NCI-H748 (cell line): ENCODE results near the gene ARFIP1.
"Not testable (repeated sequence)": the region's sequence is repeated elsewhere in the genome, so short reads cannot be mapped to it uniquely, and the experiment has no call there.

Source experiments
- DNase-seq: peaks from one replicate; lab custom pipeline; 2025; ENCODE audit not compliant: unreplicated experiment; lab: John Stamatoyannopoulos, UW

The ARFIP1 gene, protein sequence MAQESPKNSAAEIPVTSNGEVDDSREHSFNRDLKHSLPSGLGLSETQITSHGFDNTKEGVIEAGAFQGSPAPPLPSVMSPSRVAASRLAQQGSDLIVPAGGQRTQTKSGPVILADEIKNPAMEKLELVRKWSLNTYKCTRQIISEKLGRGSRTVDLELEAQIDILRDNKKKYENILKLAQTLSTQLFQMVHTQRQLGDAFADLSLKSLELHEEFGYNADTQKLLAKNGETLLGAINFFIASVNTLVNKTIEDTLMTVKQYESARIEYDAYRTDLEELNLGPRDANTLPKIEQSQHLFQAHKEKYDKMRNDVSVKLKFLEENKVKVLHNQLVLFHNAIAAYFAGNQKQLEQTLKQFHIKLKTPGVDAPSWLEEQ

GRCh38 chr4:152779513-152780266 is at the start of gene ARFIP1, which contains the start of gene TIGD4:
ARFIP1 (plus strand) TSS chr4:152779954; CDS start chr4:152829634, 49,680 bp downstream.
TIGD4 (minus strand) TSS chr4:152779730; CDS start chr4:152771004, 8,726 bp downstream.
- DNase-seq, result peak; percentile 96

GRCh38 chr4:152731997-152732396 is 47.8 kb upstream of the ARFIP1 start:
- DNase-seq, result no peak

DNA sequence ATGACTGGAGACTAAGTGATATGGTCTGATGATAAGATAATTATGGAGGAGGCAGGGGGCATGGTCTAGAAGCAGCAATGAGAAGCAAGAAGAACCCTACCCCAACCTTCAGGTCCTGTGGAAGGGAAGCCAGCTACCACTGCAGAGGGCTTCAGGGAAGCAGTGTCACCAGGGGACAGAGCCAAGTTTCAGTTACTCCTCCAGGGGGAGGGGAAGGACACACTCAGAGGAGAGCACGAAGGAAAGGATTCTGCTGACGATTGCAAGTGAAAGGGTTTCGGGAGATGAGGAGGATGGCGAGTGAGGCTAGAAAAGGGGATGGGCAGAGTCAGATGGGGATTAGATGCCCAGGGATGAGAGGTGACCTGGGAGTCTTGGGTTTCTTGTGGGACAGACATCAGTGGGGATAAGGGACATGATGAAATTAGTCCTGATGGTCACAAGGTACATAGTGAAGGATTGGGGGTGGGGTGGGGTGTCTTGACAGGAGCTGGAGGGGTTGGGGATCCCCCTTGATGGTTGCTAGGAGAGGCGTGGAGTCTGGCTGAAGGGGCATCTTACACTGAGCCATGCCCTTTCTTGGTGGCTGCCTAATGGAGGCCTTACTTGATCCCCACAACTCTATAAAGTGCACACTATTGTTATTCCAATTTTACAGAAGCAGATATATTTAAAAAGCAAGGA is 45.6 kb upstream of the ARFIP1 start:
- no peak for DNase-seq

DNA sequence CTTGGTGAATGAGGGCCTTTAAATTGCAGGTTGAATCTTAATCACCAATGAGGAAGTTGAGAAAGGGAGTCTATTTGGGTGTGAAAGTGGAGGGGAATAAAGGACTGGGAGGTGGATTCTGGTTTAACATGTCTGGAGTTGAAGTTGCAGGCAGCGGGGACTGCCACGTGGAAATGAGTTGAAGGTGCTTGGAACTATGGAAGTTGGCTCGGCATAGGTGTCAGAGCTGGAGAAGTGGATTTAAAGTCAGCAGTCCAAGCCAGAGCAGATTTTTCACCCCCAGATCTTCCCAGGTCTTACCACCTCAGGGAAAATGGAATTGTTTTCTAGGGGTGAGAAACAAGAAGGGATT is 45.1 kb upstream of the ARFIP1 start:
- no peak for DNase-seq

DNA sequence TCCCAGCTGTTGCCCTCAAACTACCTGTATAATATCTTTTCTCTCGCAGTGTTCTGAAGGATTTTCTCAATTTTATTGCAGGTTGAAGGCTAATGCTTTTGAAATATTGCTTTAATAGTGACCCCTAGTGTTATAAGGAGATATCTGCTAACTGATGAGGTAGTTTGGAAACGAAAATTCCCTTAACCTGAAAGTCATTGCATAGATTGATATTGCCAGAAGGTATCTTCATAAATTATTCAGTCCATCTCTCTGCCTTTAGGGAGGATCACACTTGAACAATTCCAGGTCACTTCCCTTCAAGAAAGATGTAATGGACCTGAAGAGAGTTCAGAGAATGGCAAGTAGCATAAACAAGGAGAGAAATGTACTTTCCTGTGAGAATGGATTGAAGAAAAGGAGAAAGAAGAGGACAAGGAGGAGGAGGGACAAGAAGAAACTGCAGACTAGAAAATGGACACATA is 44.3 kb upstream of the ARFIP1 start:
- peak; percentile 47 for DNase-seq

DNA sequence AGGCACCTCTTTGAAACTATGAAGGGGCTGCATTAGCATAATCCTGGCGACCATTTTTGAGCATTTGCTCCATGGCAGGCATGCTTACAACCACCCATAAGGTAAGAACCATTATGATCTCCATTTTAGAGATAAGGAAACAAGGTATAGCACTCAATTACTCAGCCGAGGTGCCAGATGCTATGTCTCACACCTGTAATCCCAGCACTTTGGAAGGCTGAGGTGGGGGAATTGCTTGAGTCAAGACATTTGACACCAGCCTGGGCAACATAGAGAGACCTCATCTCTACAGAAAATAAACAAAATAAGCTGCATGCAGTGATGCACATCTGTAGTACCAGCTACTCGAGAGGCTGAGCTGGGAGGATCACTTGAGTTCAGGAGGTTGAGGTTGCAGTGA is 43.8 kb upstream of the ARFIP1 start:
- DNase-seq, result no peak

GRCh38 chr4:152738827-152739226 is 40.9 kb upstream of the ARFIP1 start:
- no peak for DNase-seq

- no peak for DNase-seq
Measured at GRCh38 chr4:152747444-152747843, 32.3 kb upstream of the ARFIP1 start.

DNA sequence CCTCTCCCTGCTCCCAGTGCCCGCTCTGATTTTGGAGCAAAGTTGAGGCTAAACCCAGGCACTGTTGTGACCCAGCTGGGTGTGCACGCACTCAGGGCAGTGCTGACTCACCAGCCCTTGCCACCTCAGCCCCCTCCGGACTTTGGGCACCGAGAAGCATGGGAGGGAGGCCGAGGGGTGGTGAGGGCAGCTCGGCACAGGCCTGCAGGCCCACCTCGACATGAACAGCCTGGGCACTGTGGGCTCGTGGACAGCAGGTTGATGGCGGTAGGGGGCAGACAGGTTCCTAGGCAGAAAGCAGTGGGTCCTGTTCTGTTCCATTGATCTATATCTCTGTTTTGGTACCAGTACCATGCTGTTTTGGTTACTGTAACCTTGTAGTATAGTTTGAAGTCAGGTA is 31.1 kb upstream of the ARFIP1 start:
- DNase-seq, result no peak

- DNase-seq, result no peak
Measured at GRCh38 chr4:152763796-152764195, 16.0 kb upstream of the ARFIP1 start.

- not testable (repeated sequence) for DNase-seq
Measured at GRCh38 chr4:152765069-152765737, 14.6 kb upstream of the ARFIP1 start.

DNA sequence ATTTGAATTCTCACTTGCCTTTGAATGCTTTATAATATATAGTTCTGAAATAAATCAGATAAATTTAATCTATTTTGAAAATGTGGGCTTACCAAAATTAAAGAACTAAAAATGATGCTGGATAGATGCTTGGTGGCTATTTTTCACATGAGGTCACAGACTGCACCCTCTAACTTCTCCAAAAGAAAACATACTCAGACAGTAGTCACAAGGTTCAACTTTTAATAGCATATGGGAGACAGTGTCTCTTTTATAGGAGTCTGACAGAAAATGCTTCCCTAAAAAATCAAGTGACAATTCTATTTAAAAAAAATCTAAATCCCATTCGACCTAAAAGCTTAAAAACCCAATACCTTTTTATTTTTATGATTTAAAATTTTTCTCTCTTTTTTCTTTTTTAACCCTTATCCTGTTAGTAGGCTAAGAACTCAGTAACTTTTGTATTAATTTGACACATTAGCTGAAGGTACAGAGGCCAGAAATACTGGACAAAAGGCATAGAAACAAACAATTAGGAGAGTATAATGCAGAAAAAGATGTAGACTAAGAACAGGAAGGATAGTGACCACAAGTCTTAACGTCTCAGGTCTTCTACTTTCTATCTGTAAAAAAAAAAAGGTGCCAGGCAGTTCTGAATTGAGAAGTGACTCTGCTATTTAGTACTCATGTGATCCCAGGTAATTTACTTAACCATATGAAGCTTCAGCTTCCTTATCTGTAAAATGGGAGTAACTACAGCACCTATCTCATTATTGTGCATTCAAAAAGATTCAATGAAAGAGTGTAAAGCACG is 7.8 kb upstream of the ARFIP1 start:
- no peak for DNase-seq

GRCh38 chr4:152773339-152773738 is 6.4 kb upstream of the ARFIP1 start:
- no peak for DNase-seq

DNA sequence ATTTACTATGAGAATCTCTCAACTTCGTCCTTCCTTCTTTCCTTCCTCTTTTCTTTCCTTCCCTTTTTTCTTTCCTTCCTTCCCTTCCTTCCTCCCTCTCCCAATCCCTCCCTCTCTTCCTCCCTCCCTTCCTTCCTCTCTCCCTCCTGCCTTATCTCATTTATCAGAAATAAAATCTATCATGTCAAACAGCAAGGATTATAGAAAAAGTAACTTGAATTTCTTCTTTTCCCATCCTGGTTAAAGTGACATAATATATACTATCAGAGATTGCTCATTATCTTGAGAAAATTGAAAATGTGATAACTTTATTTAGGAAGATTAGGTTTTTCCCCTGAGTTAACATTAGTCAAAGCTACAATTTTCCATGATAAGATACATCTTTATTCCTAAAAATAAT is 5.8 kb upstream of the ARFIP1 start:
- DNase-seq, result no peak

GRCh38 chr4:152776352-152776751 is 3.4 kb upstream of the ARFIP1 start:
- DNase-seq, result no peak

GRCh38 chr4:152777488-152777887 is 2.3 kb upstream of the ARFIP1 start:
- no peak for DNase-seq

- DNase-seq, result peak; percentile 39
Measured at GRCh38 chr4:152778656-152779512, 870 bp upstream of the ARFIP1 start.

DNA sequence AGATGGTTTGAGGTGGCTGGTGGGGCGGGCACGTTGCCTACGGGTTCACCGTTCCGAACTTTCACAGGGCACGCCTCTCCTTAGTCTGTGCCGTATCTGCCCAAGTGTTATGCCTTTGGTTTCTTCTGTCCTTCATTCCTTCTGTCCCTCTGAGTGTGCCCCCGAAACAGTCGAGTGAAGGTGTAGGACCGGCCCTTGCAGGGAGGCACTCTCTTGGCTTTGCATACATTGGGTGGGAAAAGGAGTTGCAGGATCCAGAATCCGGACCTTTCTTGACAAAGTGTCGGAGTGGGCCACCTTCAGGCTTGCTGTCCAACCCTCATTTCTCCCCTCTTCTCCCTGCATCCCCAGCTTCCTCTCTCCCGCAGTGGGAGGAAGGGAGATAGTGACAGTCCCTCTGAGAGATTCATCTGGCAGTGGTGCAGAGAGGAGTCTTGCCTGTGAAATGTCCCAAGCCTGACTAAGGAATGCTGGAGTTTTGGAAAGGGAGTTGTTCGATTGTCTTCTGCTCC is 569 bp downstream of the ARFIP1 start:
- DNase-seq, result peak; percentile 16
